ENCODE measurements around the gene ACOT7.
"Not testable (repeated sequence)": the region's sequence is repeated elsewhere in the genome, so short reads cannot be mapped to it uniquely, and the experiment has no call there.

ACOT7 gene

GRCh38 chr1:6373961-6374720 lies 19.4 kb downstream of the ACOT7 start:
- no peak for TF ChIP-seq CTCF (IDR thresholded peaks at IDR 0.05; ENCODE audit: low read depth, low read length, poor library complexity, severe bottlenecking)
- no peak for TF ChIP-seq EZH2phosphoT487 (IDR thresholded peaks at IDR 0.05; ENCODE audit: borderline replicate concordance, low read length)
- Histone ChIP-seq H3K27ac (ENCODE audit: low read depth, low read length) (no peak overlapping the region), H3F3A (ENCODE audit: control insufficient read depth, insufficient read depth) (0 out of 2 replicates have a peak, but pooled peaks cover 2% of the 10 kb centered on the region), H3K4me3 (ENCODE audit: low read length) (no peak overlapping the region), H3K4me2 (ENCODE audit: low read length) (no peak overlapping the region), H3K4me1 (ENCODE audit: control insufficient read depth, low read length) (no peaks in the 10 kb centered on the region), H3K9me3 (ENCODE audit: control insufficient read depth, insufficient read depth, low read length) (no peaks in the 10 kb centered on the region), H4K20me1 (ENCODE audit: control insufficient read depth, insufficient read depth, low read depth, low read length) (no peaks in the 10 kb centered on the region), H3K27me3 (ENCODE audit: control insufficient read depth, low read length) (no peaks in the 10 kb centered on the region), H3K9me2 (replicated peaks; ENCODE audit: control insufficient read depth, low read length) (no peaks in the 10 kb centered on the region), H3K36me3 (ENCODE audit: control insufficient read depth, low read length) (no peaks in the 10 kb centered on the region), H3K79me2 (ENCODE audit: control insufficient read depth, low read length) (peaks cover 69% of the 10 kb centered on the region)

- not testable (repeated sequence) for H3K9me2 ChIP-seq (replicated peaks; ENCODE audit: control insufficient read depth, low read length); H4K20me1 ChIP-seq (ENCODE audit: control insufficient read depth, insufficient read depth, low read depth, low read length); H3K4me2 ChIP-seq (ENCODE audit: low read length); H3K27ac ChIP-seq (ENCODE audit: low read depth, low read length); H3K27me3 ChIP-seq (ENCODE audit: control insufficient read depth, low read length); H3K4me3 ChIP-seq (ENCODE audit: low read length); H3K36me3 ChIP-seq (ENCODE audit: control insufficient read depth, low read length); H3F3A ChIP-seq (ENCODE audit: control insufficient read depth, insufficient read depth); H3K4me1 ChIP-seq (ENCODE audit: control insufficient read depth, low read length)
- Histone ChIP-seq H3K79me2 (ENCODE audit: control insufficient read depth, low read length) (peaks cover 69% of the 10 kb centered on the region), H3K9me3 (ENCODE audit: control insufficient read depth, insufficient read depth, low read length) (peaks cover 15% of the 10 kb centered on the region; the same call in 1 of the 2 replicates)
These were observed 21.3 kb downstream of the ACOT7 start for GRCh38 chr1:6372236-6372635.

GRCh38 chr1:6370006-6370405 lies 23.6 kb downstream of the ACOT7 start:
- Histone ChIP-seq H3F3A (ENCODE audit: control insufficient read depth, insufficient read depth) (no peaks in the 10 kb centered on the region), H4K20me1 (ENCODE audit: control insufficient read depth, insufficient read depth, low read depth, low read length) (no peaks in the 10 kb centered on the region), H3K4me3 (ENCODE audit: low read length) (no peak overlapping the region), H3K4me2 (ENCODE audit: low read length) (no peak overlapping the region), H3K27ac (ENCODE audit: low read depth, low read length) (no peak overlapping the region), H3K9me3 (ENCODE audit: control insufficient read depth, insufficient read depth, low read length) (peaks cover 16% of the 10 kb centered on the region; the same call in 1 of the 2 replicates), H3K9me2 (replicated peaks; ENCODE audit: control insufficient read depth, low read length) (no peaks in the 10 kb centered on the region), H3K4me1 (ENCODE audit: control insufficient read depth, low read length) (no peaks in the 10 kb centered on the region), H3K27me3 (ENCODE audit: control insufficient read depth, low read length) (no peaks in the 10 kb centered on the region), H3K79me2 (ENCODE audit: control insufficient read depth, low read length) (peaks cover 56% of the 10 kb centered on the region), H3K36me3 (ENCODE audit: control insufficient read depth, low read length) (peaks cover 7% of the 10 kb centered on the region; the same call in 1 of the 2 replicates)
- no peak for TF ChIP-seq EZH2phosphoT487 (IDR thresholded peaks at IDR 0.05; ENCODE audit: borderline replicate concordance, low read length)
- TF ChIP-seq CTCF (IDR thresholded peaks at IDR 0.05; ENCODE audit: low read depth, low read length, poor library complexity, severe bottlenecking), result no peak

- no peak for TF ChIP-seq CTCF (IDR thresholded peaks at IDR 0.05; ENCODE audit: low read depth, low read length, poor library complexity, severe bottlenecking)
- no peak for TF ChIP-seq EZH2phosphoT487 (IDR thresholded peaks at IDR 0.05; ENCODE audit: borderline replicate concordance, low read length)
- H3F3A ChIP-seq (ENCODE audit: control insufficient read depth, insufficient read depth), result no peaks in the 10 kb centered on the region
- H3K4me1 ChIP-seq (ENCODE audit: control insufficient read depth, low read length), result no peaks in the 10 kb centered on the region
- H4K20me1 ChIP-seq (ENCODE audit: control insufficient read depth, insufficient read depth, low read depth, low read length), result peaks cover 3% of the 10 kb centered on the region; the same call in 1 of the 2 replicates
- H3K27me3 ChIP-seq (ENCODE audit: control insufficient read depth, low read length), result no peaks in the 10 kb centered on the region
- no peak overlapping the region for H3K4me2 ChIP-seq (ENCODE audit: low read length)
- H3K36me3 ChIP-seq (ENCODE audit: control insufficient read depth, low read length), result peaks cover 7% of the 10 kb centered on the region; the same call in 1 of the 2 replicates
- H3K9me3 ChIP-seq (ENCODE audit: control insufficient read depth, insufficient read depth, low read length), result peaks cover 16% of the 10 kb centered on the region; the same call in 1 of the 2 replicates
- H3K9me2 ChIP-seq (replicated peaks; ENCODE audit: control insufficient read depth, low read length), result no peaks in the 10 kb centered on the region
- no peak overlapping the region for H3K4me3 ChIP-seq (ENCODE audit: low read length)
- no peak overlapping the region for H3K27ac ChIP-seq (ENCODE audit: low read depth, low read length)
- peaks cover 37% of the 10 kb centered on the region for H3K79me2 ChIP-seq (ENCODE audit: control insufficient read depth, low read length)
These were observed 26.1 kb downstream of the ACOT7 start for GRCh38 chr1:6367381-6368012.
